BJ (cell line): ENCODE measurements around the gene CELF2. TPM values are rescaled to one million over a fixed set of nuclear protein-coding genes. Genes with fewer than 3 reads are reported as not detected.

Experiments used
- CTCF ChIA-PET: fragments of 350-600 bp; formaldehyde crosslinking; extraction: SDS; loops from one replicate; lab custom pipeline; 2021; ENCODE audit warnings: antibody characterized with exemption, inconsistent platforms; lab: Yijun Ruan, JAX
- POLR2A ChIA-PET: fragments of 300-600 bp; sonication (Branson Sonifier 250); formaldehyde crosslinking; extraction: SDS; loops from one replicate; lab custom pipeline; 2021; ENCODE audit warnings: antibody characterized with exemption; lab: Charles Lee
- DNase-seq: peaks from one replicate; pipeline ENCODE4 v3.0.0-alpha.2; 2011; ENCODE audit warnings: low read depth
- H3K27me3 ChIP-seq: 2 replicates; pipeline ENCODE4 v1.6.0; 2011; ENCODE audit warnings: low read length; ENCODE audit not compliant: control insufficient read depth, insufficient read depth
- H3K36me3 ChIP-seq: 2 replicates; pipeline ENCODE4 v1.5.1; 2011; ENCODE audit warnings: low read length; ENCODE audit not compliant: control insufficient read depth, insufficient read depth
- H3K4me3 ChIP-seq: 2 replicates; pipeline ENCODE4 v1.5.1; 2011; ENCODE audit warnings: low read depth, mild to moderate bottlenecking, control low read depth, low read length
- CTCF ChIP-seq: IDR thresholded peaks from 2 replicates; pipeline ENCODE4 v1.5.1; 2011; ENCODE audit warnings: low read depth, mild to moderate bottlenecking, control low read depth, inconsistent platforms, low read length, moderate library complexity; ENCODE audit not compliant: insufficient read depth
- polyA plus RNA-seq: library from polyadenylated mRNA; depleted of rRNA; stranded (reverse); fragments of >200 nt; gene quantifications from 2 replicates; pipeline ENCODE4 v1.2.3, GENCODE V29; 2011

Gene CELF2
- polyA plus RNA-seq, 1 experiment, result 8.8 TPM

GRCh38 chr10:11194859-11195586 is 177.4 kb downstream of the CELF2 start:
- no peak for TF ChIP-seq CTCF
- ChIA-PET POLR2A (no interaction called here), CTCF (no interaction called here)
- H3K36me3 ChIP-seq, result no peaks in the 10 kb centered on the region
- H3K4me3 ChIP-seq, result no peak overlapping the region
- H3K27me3 ChIP-seq, result no peaks in the 10 kb centered on the region
- no peak for DNase-seq

- CTCF ChIA-PET, result no interaction called here
- no peaks in the 10 kb centered on the region for H3K27me3 ChIP-seq
- POLR2A ChIA-PET, result no interaction called here
- no peak for TF ChIP-seq CTCF
- H3K4me3 ChIP-seq, result no peak overlapping the region
- DNase-seq, result no peak
- no peaks in the 10 kb centered on the region for H3K36me3 ChIP-seq
Observed at GRCh38 chr10:11195623-11196022, 178.0 kb downstream of the CELF2 start.

- H3K27me3 ChIP-seq, result no peaks in the 10 kb centered on the region
- no peak for DNase-seq
- ChIA-PET CTCF (interaction anchor here (1.5 kb wide), 1 partner anchor 9 kb away, joined by 4 read pairs; no protein-coding TSS in a partner anchor), POLR2A (no interaction called here)
- H3K36me3 ChIP-seq, result no peaks in the 10 kb centered on the region
- no peak overlapping the region for H3K4me3 ChIP-seq
- TF ChIP-seq CTCF, result no peak
Observed at GRCh38 chr10:11197266-11197712, 179.6 kb downstream of the CELF2 start.

GRCh38 chr10:11197878-11198277 is 180.2 kb downstream of the CELF2 start:
- CTCF ChIA-PET, result interaction anchor here (1.5 kb wide), 1 partner anchor 9 kb away, joined by 4 read pairs; no protein-coding TSS in a partner anchor

GRCh38 chr10:11201911-11202310 is 184.2 kb downstream of the CELF2 start:
- Histone ChIP-seq H3K36me3 (no peaks in the 10 kb centered on the region), H3K27me3 (no peaks in the 10 kb centered on the region), H3K4me3 (no peak overlapping the region)
- no peak for DNase-seq
- CTCF ChIA-PET, result no interaction called here
- no peak for TF ChIP-seq CTCF
- POLR2A ChIA-PET, result no interaction called here

More at GRCh38 chr10:11197878-11198277, 180.2 kb downstream of the CELF2 start:
- DNase-seq, result no peak
- POLR2A ChIA-PET, result no interaction called here
- Histone ChIP-seq H3K27me3 (no peaks in the 10 kb centered on the region), H3K36me3 (no peaks in the 10 kb centered on the region), H3K4me3 (no peak overlapping the region)
- no peak for TF ChIP-seq CTCF
